CD4-positive, alpha-beta memory T cell (primary cell): ENCODE data around the gene ASPN. TPM values are rescaled to one million over a fixed set of nuclear protein-coding genes. Genes with fewer than 3 reads are reported as not detected.
A peak's percentile ranks its signal among the peaks of the same experiment; 100 is the strongest.

Source experiments
- CTCF ChIA-PET: fragments of 350-600 bp; sonication (Branson Sonifier 250); formaldehyde crosslinking; loops from one replicate; lab custom pipeline; 2021; ENCODE audit warnings: inconsistent platforms; ENCODE audit not compliant: partially characterized antibody; lab: Charles Lee
- POLR2A ChIA-PET: fragments of 350-600 bp; sonication (Branson Sonifier 250); formaldehyde crosslinking; loops from one replicate; lab custom pipeline; 2021; ENCODE audit not compliant: partially characterized antibody; lab: Charles Lee
- DNase-seq, 5 donors: peaks; one replicate each; pipeline versions ENCODE4 v3.0.0 to v3.0.0-alpha.2; 2020 to 2022; ENCODE audit warnings: mixed read lengths in 1 of 5
- H3K27ac ChIP-seq: one replicate; pipeline ENCODE4 v1.7.0; 2013; ENCODE audit warnings: low read depth, low read length
- H3K27me3 ChIP-seq: 2 replicates; pipeline ENCODE4 v1.7.0; 2013; ENCODE audit warnings: mild to moderate bottlenecking, low read length, moderate library complexity; ENCODE audit not compliant: insufficient read depth
- H3K36me3 ChIP-seq: 2 replicates; pipeline ENCODE4 v1.7.0; 2013; ENCODE audit warnings: mild to moderate bottlenecking, low read length, moderate library complexity; ENCODE audit not compliant: insufficient read depth
- H3K4me1 ChIP-seq: 2 replicates; pipeline ENCODE4 v1.7.0; 2013; ENCODE audit warnings: mild to moderate bottlenecking, low read length, moderate library complexity; ENCODE audit not compliant: insufficient read depth
- H3K4me3 ChIP-seq, 2 donors: one replicate each; pipeline ENCODE4 v1.7.0; 2013; ENCODE audit warnings: low read length in 2 of 2, mild to moderate bottlenecking in 1 of 2
- H3K9me3 ChIP-seq, 2 donors: one replicate each; pipeline ENCODE4 v1.7.0; 2013; ENCODE audit warnings: low read length in 2 of 2, control low read depth in 1 of 2; ENCODE audit not compliant: control insufficient read depth in 1 of 2
- H3K27ac Mint-ChIP-seq, 7 donors: one replicate each; pipeline ENCODE4 v1.8.0; 2020 to 2021; ENCODE audit warnings: mixed read lengths in 7 of 7, mild to moderate bottlenecking in 6 of 7, inconsistent platforms in 3 of 7, moderate library complexity in 3 of 7
- H3K27me3 Mint-ChIP-seq, 2 donors: one replicate each; pipeline ENCODE4 v1.8.0; 2020 to 2021; ENCODE audit warnings: mixed read lengths in 2 of 2
- H3K36me3 Mint-ChIP-seq, 2 donors: one replicate each; pipeline ENCODE4 v1.8.0; 2020 to 2021; ENCODE audit warnings: mixed read lengths in 2 of 2, inconsistent platforms in 1 of 2, mild to moderate bottlenecking in 1 of 2
- H3K4me1 Mint-ChIP-seq, 4 donors: one replicate each; pipeline ENCODE4 v1.8.0; 2020 to 2021; ENCODE audit warnings: mixed read lengths in 4 of 4, mild to moderate bottlenecking in 1 of 4
- H3K4me3 Mint-ChIP-seq, 8 donors: one replicate each; pipeline ENCODE4 v1.8.0; 2020 to 2021; ENCODE audit warnings: mixed read lengths in 8 of 8, mild to moderate bottlenecking in 7 of 8, moderate library complexity in 6 of 8, inconsistent platforms in 3 of 8
- H3K9me3 Mint-ChIP-seq, 8 donors: one replicate each; pipeline ENCODE4 v1.8.0; 2020 to 2021; ENCODE audit warnings: mixed read lengths in 8 of 8, mild to moderate bottlenecking in 5 of 8, inconsistent platforms in 3 of 8, moderate library complexity in 1 of 8
- intact Hi-C: fragments of 100-400 bp; cut with micrococcal nuclease; formaldehyde crosslinking; loops from one replicate; pipeline ENCODE4 v1.15.1; 2023
- polyA plus RNA-seq, 2 donors: library from polyadenylated mRNA; unstranded; fragments of 300-500 nt; fragmentation: Illumina TruSeq; gene quantifications; one replicate each; pipeline ENCODE4 v1.2.3, GENCODE V29; 2021
- total RNA-seq, 2 experiments: library from RNA; stranded (reverse); gene quantifications; one replicate each; pipeline ENCODE4 v1.2.3, GENCODE V29; 2021

Gene ASPN
- total and polyA plus RNA-seq, 4 experiments from 2014 or later: not detected

GRCh38 chr9:92446536-92446935 is 35.8 kb downstream of the ASPN start:
- no peak overlapping the region for H3K27ac ChIP-seq
- H3K9me3 Mint-ChIP-seq: peaks cover 0 to 5% (median 0%) of the 10 kb centered on the region in 8 donors
- no peak overlapping the region for H3K4me3 ChIP-seq
- ChIA-PET POLR2A (no interaction called here), CTCF (interaction anchor here (1.5 kb wide), 2 partner anchors 306 to 307 kb away, joined by 3 read pairs; no protein-coding TSS in a partner anchor)
- H3K4me1 ChIP-seq: no peaks in the 10 kb centered on the region
- H3K9me3 ChIP-seq: no peaks in the 10 kb centered on the region
- no peaks in the 10 kb centered on the region for H3K4me1 Mint-ChIP-seq
- DNase-seq: no peak
- H3K4me3 Mint-ChIP-seq: no peak overlapping the region
- intact Hi-C loops: loop anchor here (10.0 kb wide), 1 partner anchor 102 kb away; no protein-coding TSS in a partner anchor
- no peaks in the 10 kb centered on the region for H3K27me3 Mint-ChIP-seq
- no peaks in the 10 kb centered on the region for H3K36me3 Mint-ChIP-seq
- no peak overlapping the region for H3K27ac Mint-ChIP-seq
- no peaks in the 10 kb centered on the region for H3K27me3 ChIP-seq
- H3K36me3 ChIP-seq: no peaks in the 10 kb centered on the region

DNA sequence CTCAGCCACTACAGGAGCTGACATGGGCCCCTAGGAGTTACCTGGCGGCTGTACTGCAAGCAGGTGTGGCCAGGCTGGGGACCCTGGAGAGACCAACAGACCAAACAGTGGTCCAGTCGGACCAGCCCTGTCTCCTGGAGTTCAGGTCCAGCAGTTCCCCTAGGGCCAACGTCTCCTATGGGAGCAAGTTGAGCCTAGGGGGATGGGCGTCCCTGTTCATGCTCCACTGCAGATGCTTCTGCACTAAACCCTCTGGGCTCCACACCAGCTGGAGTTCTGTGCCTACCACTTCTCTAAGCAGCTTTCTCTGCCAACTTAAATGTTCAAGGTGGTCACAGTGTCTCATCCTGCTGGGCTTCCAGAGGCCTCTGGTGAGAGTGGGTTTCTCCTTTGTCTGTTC is 37.5 kb downstream of the ASPN start:
- Histone ChIP-seq H3K4me3 (no peak overlapping the region), H3K4me1 (peaks cover 6% of the 10 kb centered on the region), H3K27me3 (no peaks in the 10 kb centered on the region), H3K27ac (no peak overlapping the region), H3K36me3 (no peaks in the 10 kb centered on the region), H3K9me3 (no peaks in the 10 kb centered on the region)
- ChIA-PET POLR2A (no interaction called here), CTCF (interaction anchor here (1.5 kb wide), 1 partner anchor 305 kb away, joined by 3 read pairs; no protein-coding TSS in a partner anchor)
- intact Hi-C loops: loop anchor here (10.0 kb wide), 1 partner anchor 100 kb away; no protein-coding TSS in a partner anchor
- Mint-ChIP-seq H3K4me3 (no peak overlapping the region), H3K27me3 (no peaks in the 10 kb centered on the region), H3K36me3 (no peaks in the 10 kb centered on the region), H3K9me3 (peaks cover 0 to 3% (median 0%) of the 10 kb centered on the region in 8 donors), H3K27ac (no peak overlapping the region), H3K4me1 (peaks cover 4 to 10% (median 8%) of the 10 kb centered on the region in 4 donors)
- DNase-seq: no peak

DNA sequence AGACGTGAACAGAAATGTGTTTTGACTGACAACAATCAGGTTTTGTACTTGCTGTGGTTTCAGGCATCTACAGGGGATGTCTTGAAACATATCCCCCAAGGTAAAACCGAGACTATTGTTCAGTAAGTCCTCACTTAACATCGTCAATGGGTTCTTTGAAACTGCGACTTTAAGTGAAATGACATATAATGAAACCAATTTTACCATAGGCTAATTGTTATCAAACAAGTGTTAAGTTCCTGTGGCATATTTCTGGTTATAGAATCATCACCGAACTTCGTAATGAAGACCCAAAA is 41.6 kb downstream of the ASPN start:
- H3K27me3 Mint-ChIP-seq: no peaks in the 10 kb centered on the region
- intact Hi-C loops: loop anchor here (2.0 to 10.0 kb wide), 2 partner anchors 96 to 300 kb away; no protein-coding TSS in a partner anchor
- peak overlapping the region; percentile 18 to 72 (median 48) for H3K4me3 Mint-ChIP-seq
- Histone ChIP-seq H3K4me3 (peak overlapping the region in 1 of 2 donors; percentile 0), H3K9me3 (no peaks in the 10 kb centered on the region), H3K27me3 (no peaks in the 10 kb centered on the region), H3K4me1 (peaks cover 11% of the 10 kb centered on the region), H3K27ac (peak overlapping the region; percentile 11), H3K36me3 (no peaks in the 10 kb centered on the region)
- peak overlapping the region in 6 of 7 donors; percentile 32 to 86 (median 68) for H3K27ac Mint-ChIP-seq
- H3K9me3 Mint-ChIP-seq: no peaks in the 10 kb centered on the region
- CTCF ChIA-PET: interaction anchor here (1.1 kb wide), 1 partner anchor 300 kb away, joined by 3 read pairs; no protein-coding TSS in a partner anchor
- H3K4me1 Mint-ChIP-seq: peaks cover 4 to 10% (median 8%) of the 10 kb centered on the region in 4 donors
- no peaks in the 10 kb centered on the region for H3K36me3 Mint-ChIP-seq
- peak in 4 of 5 donors; percentile 6 to 32 (median 17) for DNase-seq
- POLR2A ChIA-PET: interaction anchor here (0.9 to 1.0 kb wide), 2 partner anchors 20 to 97 kb away, joined by 3 read pairs; no protein-coding TSS in a partner anchor

DNA sequence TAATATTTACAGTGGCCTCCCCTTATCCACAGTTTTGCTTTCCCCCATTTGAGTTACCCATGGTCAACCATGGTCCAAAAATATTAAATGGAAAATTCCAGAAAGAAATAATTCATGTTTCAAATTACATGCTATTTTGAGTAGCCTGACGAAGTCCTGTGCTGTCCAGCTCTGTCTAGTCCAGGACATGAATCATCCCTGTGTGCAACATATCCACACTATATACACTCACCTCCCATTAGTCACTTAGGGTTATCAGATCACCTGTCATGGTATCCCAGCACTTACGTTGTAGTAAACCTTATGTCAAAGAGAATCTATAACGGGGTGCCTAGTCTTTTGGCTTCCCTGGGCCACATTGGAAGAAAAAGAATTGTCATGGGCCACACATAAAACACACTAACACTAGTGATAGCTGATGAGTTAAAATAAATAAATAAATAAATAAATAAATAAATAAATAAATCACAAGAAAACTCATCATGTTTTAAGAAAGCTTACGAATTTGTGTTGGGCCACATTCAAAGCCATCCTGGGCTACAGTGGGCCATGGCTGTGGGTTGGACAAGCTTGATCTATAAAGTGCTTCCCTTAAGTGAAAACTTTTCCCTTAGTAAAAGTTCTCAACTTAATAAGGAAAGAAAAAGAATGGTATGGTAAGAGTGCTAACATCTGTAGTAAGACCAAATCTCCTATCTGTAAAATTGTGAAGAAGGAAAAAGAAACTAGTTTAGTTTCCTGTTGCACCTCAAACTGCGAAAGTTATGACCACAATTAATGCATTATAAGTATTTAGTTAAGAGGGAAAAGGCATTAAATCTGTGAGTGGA is 42.2 kb downstream of the ASPN start:
- peak overlapping the region in 1 of 2 donors; percentile 0 for H3K4me3 ChIP-seq
- H3K4me3 Mint-ChIP-seq: peak overlapping the region; percentile 18 to 72 (median 48)
- intact Hi-C loops: loop anchor here (2.0 to 10.0 kb wide), 2 partner anchors 95 to 299 kb away; no protein-coding TSS in a partner anchor

DNA sequence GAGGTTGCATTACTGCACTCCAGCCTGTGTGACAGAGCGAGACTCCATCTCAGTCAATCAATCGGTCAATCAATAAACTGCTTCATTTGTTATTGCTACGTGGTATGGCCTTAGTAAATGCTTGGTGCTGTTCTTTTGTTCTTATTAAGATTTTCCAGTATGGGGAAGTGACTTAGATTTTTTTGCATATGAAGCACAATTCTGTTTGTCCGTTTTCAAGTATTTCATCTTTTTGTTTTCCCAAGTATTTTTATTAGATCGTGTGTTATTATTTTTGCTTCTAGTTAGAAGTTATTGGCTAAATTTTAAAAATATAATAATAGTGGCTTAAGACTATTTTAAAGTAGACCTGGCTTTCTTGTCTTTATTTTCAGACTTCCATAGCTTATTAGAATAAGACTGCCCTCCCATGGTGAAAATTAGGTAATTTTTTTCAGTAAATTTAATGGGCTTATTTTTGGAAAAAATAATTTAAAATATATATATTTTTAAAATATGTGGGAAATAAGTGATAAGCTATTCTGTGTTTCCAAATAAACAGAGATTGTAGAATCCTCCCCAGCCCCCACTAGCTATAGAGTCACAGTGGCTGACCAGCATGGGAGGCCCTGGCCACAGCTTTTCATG is 43.3 kb downstream of the ASPN start:
- Mint-ChIP-seq H3K27ac (no peak overlapping the region), H3K36me3 (no peaks in the 10 kb centered on the region), H3K27me3 (no peaks in the 10 kb centered on the region), H3K9me3 (no peaks in the 10 kb centered on the region), H3K4me1 (peaks cover 4 to 10% (median 9%) of the 10 kb centered on the region in 4 donors), H3K4me3 (no peak overlapping the region)
- no peaks in the 10 kb centered on the region for H3K27me3 ChIP-seq
- H3K4me1 ChIP-seq: peaks cover 11% of the 10 kb centered on the region
- H3K36me3 ChIP-seq: no peaks in the 10 kb centered on the region
- ChIA-PET CTCF (interaction anchor here (1.0 to 2.5 kb wide), 3 partner anchors 269 to 301 kb away, joined by 3 to 14 read pairs (median 5); no protein-coding TSS in a partner anchor), POLR2A (no interaction called here)
- H3K9me3 ChIP-seq: no peaks in the 10 kb centered on the region
- peak in 1 of 5 donors; percentile 4 for DNase-seq
- H3K4me3 ChIP-seq: no peak overlapping the region
- no peak overlapping the region for H3K27ac ChIP-seq
- intact Hi-C loops: no loop called here

More for the DNA sequence above, 42.2 kb downstream of the ASPN start:
- CTCF ChIA-PET: interaction anchor here (1.1 kb wide), 1 partner anchor 300 kb away, joined by 3 read pairs; no protein-coding TSS in a partner anchor
- Mint-ChIP-seq H3K9me3 (no peaks in the 10 kb centered on the region), H3K36me3 (no peaks in the 10 kb centered on the region), H3K27ac (peak overlapping the region; percentile 8 to 86 (median 57)), H3K27me3 (no peaks in the 10 kb centered on the region), H3K4me1 (peaks cover 4 to 10% (median 8%) of the 10 kb centered on the region in 4 donors)
- H3K27me3 ChIP-seq: no peaks in the 10 kb centered on the region
- no peaks in the 10 kb centered on the region for H3K36me3 ChIP-seq
- H3K9me3 ChIP-seq: no peaks in the 10 kb centered on the region
- peak overlapping the region; percentile 11 for H3K27ac ChIP-seq
- peaks cover 11% of the 10 kb centered on the region for H3K4me1 ChIP-seq
- no peak for DNase-seq
- POLR2A ChIA-PET: interaction anchor here (0.9 to 1.0 kb wide), 2 partner anchors 19 to 96 kb away, joined by 3 read pairs; no protein-coding TSS in a partner anchor

GRCh38 chr9:92435263-92435662 is 47.0 kb downstream of the ASPN start:
- intact Hi-C loops: no loop called here
- H3K9me3 Mint-ChIP-seq: no peaks in the 10 kb centered on the region
- Histone ChIP-seq H3K4me1 (peaks cover 9% of the 10 kb centered on the region), H3K9me3 (no peaks in the 10 kb centered on the region), H3K4me3 (no peak overlapping the region), H3K27me3 (no peaks in the 10 kb centered on the region), H3K27ac (no peak overlapping the region), H3K36me3 (no peaks in the 10 kb centered on the region)
- ChIA-PET CTCF (no interaction called here), POLR2A (no interaction called here)
- no peaks in the 10 kb centered on the region for H3K36me3 Mint-ChIP-seq
- H3K27me3 Mint-ChIP-seq: no peaks in the 10 kb centered on the region
- DNase-seq: no peak
- peaks cover 0 to 3% (median under 1%) of the 10 kb centered on the region in 4 donors for H3K4me1 Mint-ChIP-seq
- no peak overlapping the region for H3K4me3 Mint-ChIP-seq
- H3K27ac Mint-ChIP-seq: no peak overlapping the region
